Karpas-422 (cell line): Measurements from ENCODE around the gene MYO5C. TPM values are rescaled to one million over a fixed set of nuclear protein-coding genes. Genes with fewer than 3 reads are reported as not detected.
"Not testable (repeated sequence)": the region's sequence is repeated elsewhere in the genome, so short reads cannot be mapped to it uniquely, and the experiment has no call there.

ENCODE experiments used
- DNase-seq: peaks from one replicate; pipeline ENCODE4 v3.0.0-alpha.2; 2015
- H2AFZ ChIP-seq: fragments of 200-600 bp; sonication (generic); 2 replicates; pipeline ENCODE4 v1.6.1; 2014; ENCODE audit warnings: antibody characterized with exemption, low read length, mixed read lengths
- H3K27ac ChIP-seq: fragments of 200-600 bp; sonication (generic); 2 replicates; pipeline ENCODE4 v1.5.1; 2014; ENCODE audit warnings: mild to moderate bottlenecking, low read length, moderate library complexity
- H3K27me3 ChIP-seq: fragments of 200-600 bp; sonication (generic); 2 replicates; pipeline ENCODE4 v1.6.1; 2014; ENCODE audit warnings: low read length, mixed read lengths
- H3K36me3 ChIP-seq: fragments of 200-600 bp; sonication (generic); 2 replicates; pipeline ENCODE4 v1.6.1; 2014; ENCODE audit warnings: low read length, mixed read lengths; ENCODE audit not compliant: insufficient read depth
- H3K4me1 ChIP-seq: fragments of 200-600 bp; sonication (generic); 2 replicates; pipeline ENCODE4 v1.6.1; 2014; ENCODE audit warnings: mild to moderate bottlenecking, low read length, mixed read lengths
- H3K4me2 ChIP-seq: fragments of 200-600 bp; sonication (generic); 2 replicates; pipeline ENCODE4 v1.6.1; 2014; ENCODE audit warnings: low read length, low read depth, mild to moderate bottlenecking; ENCODE audit not compliant: poor library complexity, severe bottlenecking
- H3K4me3 ChIP-seq: fragments of 200-600 bp; sonication (generic); 2 replicates; pipeline ENCODE4 v1.5.1; 2014; ENCODE audit warnings: mild to moderate bottlenecking, antibody characterized with exemption, low read length, mixed read lengths
- H3K79me2 ChIP-seq: fragments of 200-600 bp; sonication (generic); 2 replicates; pipeline ENCODE4 v1.6.1; 2014; ENCODE audit warnings: mild to moderate bottlenecking, low read length, mixed read lengths
- H3K9ac ChIP-seq: fragments of 200-600 bp; sonication (generic); 2 replicates; pipeline ENCODE4 v1.6.0; 2014; ENCODE audit warnings: low read length
- H3K9me2 ChIP-seq: fragments of 200-600 bp; sonication (generic), shearing (Covaris generic); replicated peaks from 2 replicates; pipeline ENCODE4 v1.6.0; 2014; ENCODE audit warnings: mild to moderate bottlenecking, low read length, moderate library complexity; ENCODE audit not compliant: insufficient read depth
- H3K9me3 ChIP-seq: fragments of 300-700, 200-600 bp; sonication (generic); 2 replicates; pipeline ENCODE4 v1.6.1; 2014; ENCODE audit warnings: low read length, mixed read lengths
- H4K20me1 ChIP-seq: fragments of 200-600 bp; sonication (generic); 2 replicates; pipeline ENCODE4 v1.6.1; 2014; ENCODE audit warnings: mild to moderate bottlenecking, antibody characterized with exemption, low read length, low read depth; ENCODE audit not compliant: insufficient read depth
- total RNA-seq: library from RNA; depleted of rRNA; stranded (reverse); fragments of >200 nt; shearing (Covaris generic); gene quantifications from 2 replicates; pipeline ENCODE4 v1.2.3, GENCODE V29; 2014; ENCODE audit warnings: low replicate concordance

MYO5C gene
- total RNA-seq, 1 experiment from 2014 or later: 0.22 TPM

DNA sequence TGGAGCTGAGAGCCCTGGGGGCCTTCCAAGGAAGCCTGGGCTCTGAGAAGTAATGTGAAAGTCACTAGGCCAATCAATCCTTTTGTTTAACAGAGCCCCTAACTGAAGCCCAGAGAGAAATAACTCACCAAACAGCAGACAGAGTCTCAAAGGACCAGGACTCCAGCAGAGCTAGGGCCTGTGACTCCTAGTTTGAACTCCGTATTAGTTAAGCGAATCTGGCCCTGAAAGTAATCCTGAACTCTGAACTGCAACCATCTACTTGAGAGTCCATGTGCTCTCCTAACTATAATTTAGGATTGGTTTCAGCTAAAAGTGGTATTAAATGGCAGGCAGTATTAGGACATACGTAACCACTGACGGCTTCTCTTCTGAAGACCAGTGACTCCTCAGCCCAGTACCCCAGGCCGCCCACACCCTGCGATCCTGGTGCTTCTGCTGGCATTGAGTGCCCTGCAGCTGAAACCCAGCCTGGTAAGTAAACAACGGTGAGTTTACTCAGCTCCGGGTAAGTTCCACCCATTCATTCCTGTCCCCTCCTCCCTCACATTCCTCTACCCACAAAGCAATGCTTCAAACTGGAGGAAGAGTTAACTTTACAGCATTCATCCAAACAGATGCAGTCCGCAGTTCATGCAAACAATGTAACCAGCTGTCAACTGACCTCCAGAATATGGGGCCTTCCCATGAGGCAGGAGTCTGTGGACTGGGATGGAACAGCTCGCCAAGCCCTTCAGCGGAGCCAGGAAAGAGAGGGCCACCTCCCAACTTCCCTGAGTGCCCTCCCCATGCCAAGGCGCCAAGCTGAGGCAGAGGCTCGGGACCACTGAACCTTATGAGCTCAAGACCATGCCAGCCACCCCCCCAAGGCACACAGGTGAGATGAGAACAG is 7.3 kb downstream of the MYO5C start:
- Histone ChIP-seq H3K4me2 (no peak overlapping the region), H3K4me3 (no peak overlapping the region), H3K27ac (no peak overlapping the region), H2AFZ (no peak overlapping the region), H3K36me3 (no peaks in the 10 kb centered on the region), H3K9me2 (no peaks in the 10 kb centered on the region), H4K20me1 (no peaks in the 10 kb centered on the region), H3K27me3 (no peaks in the 10 kb centered on the region), H3K79me2 (no peaks in the 10 kb centered on the region), H3K4me1 (peaks cover 6% of the 10 kb centered on the region; the same call in 1 of the 2 replicates), H3K9ac (no peak overlapping the region), H3K9me3 (no peaks in the 10 kb centered on the region)
- DNase-seq: no peak

DNA sequence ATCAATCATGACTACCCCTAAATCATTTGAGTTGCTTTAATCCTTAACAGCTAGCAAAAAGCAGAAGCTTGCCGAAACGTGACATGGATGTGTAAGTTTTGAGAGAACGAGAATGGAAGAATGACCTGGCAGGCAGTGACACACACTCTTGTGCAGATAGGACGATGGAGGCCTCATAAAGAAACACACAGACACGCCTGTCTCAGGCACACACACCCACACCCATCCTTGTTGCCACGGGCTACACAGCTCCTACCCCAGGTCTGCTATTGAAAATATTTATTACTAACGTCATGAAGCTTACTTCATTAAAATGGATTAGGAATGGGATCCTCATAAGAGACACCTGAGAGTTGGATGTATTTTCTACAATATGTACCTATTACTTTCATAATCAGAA is 8.5 kb downstream of the MYO5C start:
- Histone ChIP-seq H3K36me3 (no peaks in the 10 kb centered on the region), H4K20me1 (no peaks in the 10 kb centered on the region), H3K4me2 (no peak overlapping the region)

DNA sequence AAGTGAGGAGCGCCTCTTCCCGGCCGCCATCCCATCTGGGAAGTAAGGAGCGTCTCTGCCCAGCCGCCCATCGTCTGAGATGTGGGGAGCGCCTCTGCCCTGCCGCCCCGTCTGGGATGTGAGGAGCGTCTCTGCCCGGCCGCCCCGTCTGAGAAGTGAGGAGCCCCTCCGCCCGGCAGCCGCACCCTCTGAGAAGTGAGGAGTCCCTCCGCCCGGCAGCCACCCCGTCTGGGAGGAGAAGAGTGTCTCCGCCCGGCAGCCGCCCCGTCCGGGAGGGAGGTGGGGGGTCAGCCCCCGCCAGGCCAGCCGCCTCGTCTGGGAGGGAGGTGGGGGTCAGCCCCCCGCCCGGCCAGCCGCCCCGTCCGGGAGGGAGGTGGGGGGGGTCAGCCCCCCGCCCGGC is 9.7 kb downstream of the MYO5C start:
- H3K4me2 ChIP-seq, H2AFZ ChIP-seq: not testable (repeated sequence)

More for the DNA sequence above, 8.5 kb downstream of the MYO5C start:
- DNase-seq: no peak
- no peaks in the 10 kb centered on the region for H3K27me3 ChIP-seq
- H3K9ac ChIP-seq: no peak overlapping the region
- no peak overlapping the region for H2AFZ ChIP-seq
- H3K9me3 ChIP-seq: no peaks in the 10 kb centered on the region
- H3K4me3 ChIP-seq: no peak overlapping the region
- H3K4me1 ChIP-seq: peaks cover 6% of the 10 kb centered on the region; the same call in 1 of the 2 replicates
- no peaks in the 10 kb centered on the region for H3K9me2 ChIP-seq
- no peak overlapping the region for H3K27ac ChIP-seq
- H3K79me2 ChIP-seq: no peaks in the 10 kb centered on the region

DNA sequence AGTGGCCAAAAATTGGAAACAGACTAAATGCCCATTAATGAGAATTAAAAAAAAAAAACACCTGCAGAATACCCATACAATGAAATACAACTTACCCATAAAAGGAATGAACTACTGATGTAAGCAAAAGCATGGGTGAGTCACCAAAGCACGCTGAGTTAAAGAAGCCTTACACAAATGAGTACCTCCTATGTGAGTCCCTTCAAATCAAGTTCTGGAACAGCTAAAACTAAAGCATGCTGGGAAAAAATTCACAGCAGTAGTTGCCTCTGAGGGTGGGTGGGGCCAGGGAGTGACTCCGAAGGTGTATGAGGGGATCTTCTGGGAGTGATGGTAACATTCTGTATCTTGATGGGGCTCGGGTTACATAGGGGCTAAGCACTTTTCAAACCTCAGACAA is 11.4 kb downstream of the MYO5C start:
- no peak for DNase-seq
- Histone ChIP-seq H2AFZ (no peak overlapping the region), H3K9me3 (no peaks in the 10 kb centered on the region), H3K36me3 (no peaks in the 10 kb centered on the region), H3K9ac (no peak overlapping the region), H3K27ac (no peak overlapping the region), H3K27me3 (no peaks in the 10 kb centered on the region), H3K4me3 (no peak overlapping the region), H4K20me1 (no peaks in the 10 kb centered on the region), H3K4me2 (no peak overlapping the region), H3K9me2 (no peaks in the 10 kb centered on the region), H3K4me1 (no peaks in the 10 kb centered on the region), H3K79me2 (no peaks in the 10 kb centered on the region)

More for the DNA sequence above, 9.7 kb downstream of the MYO5C start:
- DNase-seq, H3K27ac ChIP-seq, H3K79me2 ChIP-seq, H3K27me3 ChIP-seq, H3K4me1 ChIP-seq, H4K20me1 ChIP-seq, H3K9me2 ChIP-seq, H3K9ac ChIP-seq, H3K4me3 ChIP-seq, H3K9me3 ChIP-seq, H3K36me3 ChIP-seq: not testable (repeated sequence)

DNA sequence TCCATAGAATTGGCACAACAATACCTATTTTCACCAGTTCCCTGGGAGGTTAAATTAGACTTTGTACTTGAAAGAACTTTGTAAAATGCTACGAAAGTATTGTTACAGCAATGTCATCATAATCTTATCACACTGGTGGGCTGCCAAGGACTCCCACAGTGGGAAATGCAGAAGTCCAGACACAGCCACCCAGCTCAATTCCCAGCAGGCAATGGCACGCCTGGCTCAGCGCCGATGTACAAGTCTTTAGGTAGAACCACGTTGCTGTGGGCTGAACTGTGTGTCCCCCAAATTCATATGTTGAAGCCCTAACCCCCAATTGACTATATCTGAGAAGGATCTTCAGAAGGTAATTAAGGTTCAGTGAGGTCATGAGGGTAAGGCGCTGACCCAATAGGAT is 12.3 kb downstream of the MYO5C start:
- Histone ChIP-seq H3K9me3 (no peaks in the 10 kb centered on the region), H3K4me3 (no peak overlapping the region), H3K27me3 (no peaks in the 10 kb centered on the region), H2AFZ (no peak overlapping the region), H3K9ac (no peak overlapping the region), H3K4me2 (no peak overlapping the region), H3K4me1 (no peaks in the 10 kb centered on the region), H3K9me2 (no peaks in the 10 kb centered on the region), H3K36me3 (no peaks in the 10 kb centered on the region), H3K79me2 (no peaks in the 10 kb centered on the region), H3K27ac (no peak overlapping the region), H4K20me1 (no peaks in the 10 kb centered on the region)
- no peak for DNase-seq

DNA sequence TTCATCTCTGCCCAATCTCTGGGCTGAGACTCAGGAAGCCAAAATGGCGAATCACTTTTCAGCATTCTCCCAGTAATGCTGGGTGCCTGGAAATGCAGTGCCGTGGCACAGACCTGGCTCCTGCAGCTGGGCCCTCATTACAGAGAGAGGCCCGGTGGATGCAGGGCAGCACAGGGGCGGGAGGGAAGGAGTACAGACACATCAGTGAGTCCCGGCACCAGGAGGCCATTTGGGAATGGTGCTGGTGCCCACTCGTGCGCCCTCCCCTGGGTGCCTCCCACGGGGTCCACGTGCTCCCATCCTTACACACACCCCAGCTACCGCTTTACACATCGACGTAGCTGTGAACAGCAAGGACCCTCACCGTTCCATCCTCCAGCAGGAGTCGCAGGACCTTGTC is 13.2 kb downstream of the MYO5C start:
- H3K9me2 ChIP-seq: no peaks in the 10 kb centered on the region
- no peak overlapping the region for H3K27ac ChIP-seq
- H4K20me1 ChIP-seq: no peaks in the 10 kb centered on the region
- no peaks in the 10 kb centered on the region for H3K36me3 ChIP-seq
- H3K9me3 ChIP-seq: no peaks in the 10 kb centered on the region
- H3K79me2 ChIP-seq: no peaks in the 10 kb centered on the region
- no peak overlapping the region for H2AFZ ChIP-seq
- no peak for DNase-seq
- no peak overlapping the region for H3K4me3 ChIP-seq
- H3K9ac ChIP-seq: no peak overlapping the region
- H3K4me1 ChIP-seq: no peaks in the 10 kb centered on the region
- H3K4me2 ChIP-seq: no peak overlapping the region
- H3K27me3 ChIP-seq: no peaks in the 10 kb centered on the region

DNA sequence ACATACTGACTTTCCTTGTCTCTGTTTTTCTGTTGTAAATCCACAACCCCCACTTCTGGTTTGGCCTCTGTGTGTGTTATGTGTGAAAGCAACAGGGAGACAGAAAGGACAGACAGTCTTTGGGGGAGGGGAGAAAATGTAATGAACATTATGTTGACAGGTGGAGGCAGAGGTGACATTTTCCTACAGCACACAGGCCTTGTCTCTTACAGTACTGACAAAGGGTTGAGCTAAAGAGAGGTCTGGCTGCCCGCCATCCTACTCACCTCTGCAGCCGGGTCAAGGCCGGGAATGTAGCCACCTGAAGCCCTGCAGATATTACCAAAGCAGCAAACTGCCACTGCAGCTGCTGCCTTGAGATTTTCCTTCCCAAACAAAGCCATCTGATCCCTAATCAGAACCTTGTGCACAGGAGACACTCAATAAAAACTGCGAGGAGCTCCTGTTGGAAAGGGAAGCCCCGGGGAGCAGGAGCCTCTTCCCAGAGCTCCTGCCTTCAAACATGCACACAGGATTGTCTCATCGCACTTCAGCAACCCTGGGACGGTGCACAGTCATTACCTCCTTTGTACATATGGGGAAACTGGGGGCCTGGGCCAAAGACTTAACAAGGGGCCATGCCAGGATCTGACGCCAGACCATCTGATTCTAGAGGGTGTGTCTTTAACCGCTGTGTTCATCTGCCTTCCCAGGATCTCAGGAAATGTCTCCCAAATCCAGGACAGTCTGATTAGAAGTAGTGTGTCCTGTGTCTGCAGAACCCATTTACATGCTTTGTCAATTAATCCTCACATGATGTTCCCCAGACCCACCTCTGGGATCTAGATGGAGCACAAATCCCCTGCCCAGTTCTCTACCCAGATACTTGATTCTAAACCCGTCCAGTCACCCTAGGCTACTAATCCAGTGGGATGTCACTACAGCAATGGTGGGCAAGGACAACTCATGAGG is 14.2 kb downstream of the MYO5C start:
- Histone ChIP-seq H3K9ac (no peak overlapping the region), H3K4me2 (no peak overlapping the region), H3K27ac (no peak overlapping the region), H4K20me1 (no peaks in the 10 kb centered on the region), H2AFZ (no peak overlapping the region), H3K79me2 (no peaks in the 10 kb centered on the region), H3K27me3 (no peaks in the 10 kb centered on the region), H3K4me1 (no peaks in the 10 kb centered on the region), H3K9me3 (no peaks in the 10 kb centered on the region), H3K4me3 (no peak overlapping the region), H3K36me3 (no peaks in the 10 kb centered on the region), H3K9me2 (no peaks in the 10 kb centered on the region)
- DNase-seq: no peak
